ENCODE data around the gene TMEM178A.

Gene TMEM178A

GRCh38 chr2:39682066-39682692, 16.5 kb downstream of the TMEM178A start:
- no peak for DNase-seq

DNA sequence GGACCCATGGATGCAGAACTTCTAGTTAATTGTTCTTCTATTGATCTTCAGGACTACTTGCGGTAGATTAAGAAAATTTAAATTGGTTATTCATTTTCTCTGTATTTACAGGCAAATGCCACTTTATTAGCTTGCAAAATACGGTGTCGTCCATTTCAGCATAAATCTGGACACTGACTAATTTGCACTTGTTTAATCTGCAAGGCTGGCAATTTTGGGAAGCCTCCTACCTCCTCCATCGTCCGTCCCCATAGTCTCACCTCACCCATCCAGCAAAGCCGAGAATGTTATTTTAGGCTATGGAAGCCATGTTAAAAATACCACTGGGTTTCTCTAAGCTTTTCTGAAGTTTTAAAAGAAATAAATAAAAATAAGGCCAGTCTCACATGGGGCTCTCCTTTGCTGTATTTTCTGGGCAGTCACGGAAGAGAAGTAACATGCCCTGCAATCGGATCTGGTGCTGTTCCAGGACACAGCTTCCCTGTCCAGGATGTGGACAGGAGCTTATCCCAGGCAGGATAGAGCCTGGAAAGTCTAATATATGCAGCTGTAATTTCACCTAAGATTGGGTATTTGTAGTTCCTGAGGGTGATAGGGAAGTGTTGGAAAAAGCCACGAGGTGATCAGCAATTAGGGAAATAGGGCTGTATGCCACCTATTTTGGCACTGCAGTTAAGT, 17.4 kb downstream of the TMEM178A start:
- DNase-seq: no peak

- no peak for DNase-seq
Measured at GRCh38 chr2:39684464-39684863, 18.7 kb downstream of the TMEM178A start.

- no peak for DNase-seq
Measured at GRCh38 chr2:39685126-39685525, 19.4 kb downstream of the TMEM178A start.

DNA sequence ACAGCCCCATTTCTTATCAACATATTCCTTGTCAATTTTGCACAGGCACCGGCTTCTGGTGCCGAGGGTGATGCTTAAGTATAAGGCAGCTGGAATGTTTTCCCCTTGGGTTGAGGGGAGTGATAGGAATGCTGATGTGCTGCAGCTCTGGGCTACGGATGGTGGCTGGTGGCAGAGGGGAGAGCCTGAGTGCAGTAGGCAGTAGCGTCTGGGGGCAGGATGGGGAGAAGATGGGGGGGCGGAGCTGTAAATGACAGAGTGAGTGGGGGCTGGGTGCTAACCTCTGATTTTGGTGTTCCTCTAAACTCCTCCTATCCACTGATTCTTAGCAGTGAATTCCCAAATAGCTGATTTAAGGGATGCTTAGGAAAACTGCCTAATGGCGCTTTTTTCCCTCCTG, 20.7 kb downstream of the TMEM178A start:
- DNase-seq: no peak

GRCh38 chr2:39688181-39688580, 22.5 kb downstream of the TMEM178A start:
- no peak for DNase-seq

GRCh38 chr2:39689272-39689841, 23.6 kb downstream of the TMEM178A start:
- no peak for DNase-seq

DNA sequence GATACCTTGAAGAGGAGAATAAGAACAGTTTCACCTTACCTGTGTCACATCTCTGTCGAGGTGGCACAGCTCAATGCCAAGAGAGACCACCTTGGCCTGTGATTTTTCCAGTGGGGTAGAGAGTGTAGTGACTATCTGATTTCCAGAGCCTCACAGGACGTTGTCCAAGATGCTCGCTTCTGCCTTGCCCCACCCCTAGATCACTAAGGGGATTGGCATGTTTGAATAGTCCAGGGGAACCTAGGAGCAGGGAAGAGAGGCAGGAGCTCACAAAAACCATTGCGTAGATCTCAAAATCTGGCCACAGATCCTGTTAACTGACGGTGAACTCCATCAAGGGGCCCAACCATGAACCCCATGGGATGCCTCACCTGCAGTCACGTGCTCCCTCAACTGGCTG, 24.2 kb downstream of the TMEM178A start:
- DNase-seq: no peak

DNA sequence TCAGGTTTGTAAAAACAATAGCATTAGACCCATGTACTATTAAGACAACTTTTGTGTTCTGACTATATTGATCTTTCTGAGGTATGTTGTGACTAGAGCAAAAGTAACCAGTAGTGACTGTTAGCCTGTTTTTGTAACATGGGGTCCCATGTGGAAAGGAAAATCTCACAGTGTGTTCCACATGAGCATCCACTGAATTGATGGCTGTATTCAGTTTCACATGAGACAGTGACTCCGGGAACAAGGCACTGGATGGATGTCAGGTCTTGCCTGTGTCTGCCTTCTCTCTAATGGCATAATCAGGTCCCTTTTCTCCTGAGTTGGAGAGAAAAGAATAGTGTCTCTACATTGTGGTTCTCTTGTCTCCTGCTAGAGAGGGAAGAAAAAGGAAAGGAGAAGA, 27.5 kb downstream of the TMEM178A start:
- no peak for DNase-seq

- DNase-seq: no peak
Measured at GRCh38 chr2:39696101-39696553, 30.4 kb downstream of the TMEM178A start.

GRCh38 chr2:39696838-39697237, 31.1 kb downstream of the TMEM178A start:
- DNase-seq: no peak

- DNase-seq: no peak
Measured at GRCh38 chr2:39697454-39697853, 31.7 kb downstream of the TMEM178A start.

DNA sequence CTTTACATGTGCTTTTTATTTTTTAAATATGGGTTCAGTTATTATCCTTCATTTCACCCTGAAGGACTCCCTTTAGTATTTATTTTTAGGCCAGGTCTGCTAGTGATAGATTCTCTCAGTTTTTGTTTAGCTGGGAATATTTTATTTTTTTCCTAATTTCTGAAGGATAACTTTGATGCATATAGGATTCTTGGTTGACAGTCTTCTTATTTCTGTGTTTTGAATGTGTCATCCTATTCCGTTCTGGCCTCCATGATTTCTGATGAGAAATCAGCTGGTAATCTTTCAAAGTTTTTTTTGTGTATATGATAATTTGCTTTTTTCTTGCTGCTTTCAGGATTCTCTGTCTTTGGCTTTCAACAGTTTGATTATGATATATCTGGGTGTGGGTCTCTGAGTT, 35.4 kb downstream of the TMEM178A start:
- no peak for DNase-seq

DNA sequence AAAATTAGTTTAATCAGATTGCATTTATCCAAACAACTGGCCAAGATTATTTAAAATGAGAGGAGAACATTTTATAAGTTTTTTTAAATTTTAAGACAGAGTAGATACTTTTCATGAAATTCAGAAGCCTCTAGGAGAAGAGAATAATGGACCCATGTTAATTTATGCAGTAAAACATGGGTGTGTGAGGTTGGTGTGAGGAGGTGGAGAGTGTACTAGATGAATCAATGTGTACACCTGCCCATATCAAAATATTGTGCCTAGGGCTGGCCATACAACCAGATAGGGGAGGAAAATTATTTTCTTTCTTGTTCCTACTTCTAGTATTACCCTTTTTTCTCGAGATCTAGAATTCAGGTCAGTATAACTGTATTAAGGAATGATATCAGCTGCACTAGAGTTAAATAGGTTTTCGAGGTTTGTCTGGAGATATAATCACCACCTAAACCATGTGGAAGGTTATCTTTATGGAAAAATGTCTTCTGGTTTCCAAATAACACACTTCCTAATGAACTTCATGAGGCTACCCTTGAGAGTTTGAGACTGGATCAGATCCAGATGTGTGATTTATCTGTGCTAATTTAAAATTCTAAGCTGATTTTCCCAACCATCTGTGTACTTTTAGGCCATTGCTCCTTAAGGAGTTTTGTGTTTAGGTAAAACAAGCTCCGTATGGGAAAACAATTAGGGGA, 37.6 kb downstream of the TMEM178A start:
- no peak for DNase-seq

GRCh38 chr2:39704540-39704939, 38.8 kb downstream of the TMEM178A start:
- no peak for DNase-seq

GRCh38 chr2:39705638-39706037, 39.9 kb downstream of the TMEM178A start:
- DNase-seq: no peak

- DNase-seq: no peak
Measured at GRCh38 chr2:39706312-39706711, 40.6 kb downstream of the TMEM178A start.

DNA sequence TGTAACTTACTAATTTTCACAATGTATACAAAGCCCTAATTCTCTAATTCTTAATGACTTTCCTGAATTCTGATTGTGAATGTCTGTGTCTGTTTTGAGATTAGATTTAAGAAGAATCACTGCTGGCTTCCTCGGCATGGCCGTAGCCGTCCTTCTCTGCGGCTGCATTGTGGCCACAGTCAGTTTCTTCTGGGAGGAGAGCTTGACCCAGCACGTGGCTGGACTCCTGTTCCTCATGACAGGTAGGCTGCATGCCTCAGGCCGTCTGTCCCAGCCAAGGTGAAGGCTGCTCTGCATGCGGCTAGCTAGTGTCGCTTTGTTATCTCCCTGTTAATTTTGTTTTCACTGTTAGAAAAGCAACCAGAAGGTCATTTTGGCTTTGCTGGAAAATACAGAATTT, 41.2 kb downstream of the TMEM178A start:
- no peak for DNase-seq

GRCh38 chr2:39708003-39708402, 42.3 kb downstream of the TMEM178A start:
- DNase-seq: no peak

DNA sequence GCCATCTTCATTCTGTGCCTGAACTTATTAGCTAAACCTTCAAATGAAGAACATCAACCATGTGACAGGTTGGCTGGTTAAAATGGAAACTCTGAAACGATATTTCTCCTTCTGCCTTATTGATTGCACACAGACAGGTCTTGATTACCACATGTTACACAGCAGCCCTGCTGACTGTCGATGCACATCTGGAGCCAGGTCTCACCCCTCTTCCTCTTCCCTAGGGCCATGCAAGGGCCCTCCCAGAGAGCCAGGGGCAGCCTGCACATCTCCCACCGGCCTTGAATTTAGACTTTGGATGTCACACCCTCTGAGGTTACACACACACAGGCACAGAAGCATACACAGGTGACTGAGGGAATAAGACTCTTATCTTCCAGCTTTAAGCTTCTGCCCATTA, 45.1 kb downstream of the TMEM178A start:
- no peak for DNase-seq

DNA sequence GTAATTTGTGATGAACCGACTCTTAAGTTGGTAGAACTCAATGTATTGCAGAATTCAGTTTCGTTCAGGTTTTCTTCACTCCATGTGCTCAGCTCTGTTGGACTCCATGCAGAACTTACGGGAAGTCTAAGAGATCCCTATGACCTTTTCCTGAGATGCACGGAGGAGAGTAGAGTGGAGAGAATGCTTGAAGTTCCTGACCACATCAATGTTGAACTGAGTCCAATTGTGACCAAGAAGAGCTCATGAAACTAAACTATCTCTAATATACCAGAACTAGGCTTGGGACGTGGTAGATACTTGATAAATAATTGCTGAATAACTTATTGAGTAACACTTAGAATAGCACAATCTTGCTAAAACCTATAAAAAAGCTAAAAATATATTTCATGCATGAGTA, 47.2 kb downstream of the TMEM178A start:
- no peak for DNase-seq

GRCh38 chr2:39715095-39715494, 49.4 kb downstream of the TMEM178A start:
- DNase-seq: no peak

- DNase-seq: no peak
Measured at GRCh38 chr2:39715822-39716221, 50.1 kb downstream of the TMEM178A start.

GRCh38 chr2:39717067-39717466, 51.4 kb downstream of the TMEM178A start:
- DNase-seq: no peak

All from CD4-positive, alpha-beta T cell treated with Interleukin-6 for 4 hours (primary cell).